GM18526 (cell line): ENCODE results near the gene GNG2.

Experiments used
- POLR2A ChIP-seq: IDR thresholded peaks from 3 replicates; pipeline ENCODE4 v1.6.1; 2011; ENCODE audit not compliant: insufficient read length; ENCODE audit errors: extremely low read depth

Gene GNG2

DNA sequence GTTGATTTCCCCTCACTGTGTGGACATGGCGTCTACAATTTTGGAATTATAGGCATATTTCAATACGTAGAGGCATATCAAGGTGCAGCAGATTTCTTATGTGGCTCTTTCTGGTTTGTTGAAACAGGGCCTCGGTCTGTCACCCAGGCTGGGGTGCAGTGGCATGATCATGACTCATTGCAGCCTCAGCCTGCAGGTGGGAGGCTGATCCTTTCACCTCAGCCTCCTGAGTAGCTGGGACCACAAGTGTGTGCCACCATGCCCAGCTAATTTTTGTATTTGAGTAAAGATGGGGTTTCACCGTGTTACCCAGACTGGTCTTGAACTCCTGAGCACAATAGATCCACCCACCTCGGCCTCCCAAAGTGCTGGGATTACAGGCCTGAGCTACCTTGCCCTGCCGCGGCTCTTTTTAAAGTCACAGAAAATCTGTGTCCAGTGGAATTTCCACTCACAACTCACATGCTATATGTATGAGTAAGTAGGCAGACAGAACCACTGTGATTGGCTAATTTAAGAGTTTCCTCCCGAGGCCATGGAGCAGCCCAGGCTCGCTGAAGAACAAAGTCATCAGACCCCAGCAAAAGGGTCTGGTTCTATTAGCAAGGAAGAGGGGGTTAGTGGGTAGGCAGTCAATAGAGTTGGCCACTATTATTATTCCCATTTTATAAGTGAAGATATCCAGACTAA lies 9.1 kb downstream of the GNG2 start:
- TF ChIP-seq POLR2A = no peak

DNA sequence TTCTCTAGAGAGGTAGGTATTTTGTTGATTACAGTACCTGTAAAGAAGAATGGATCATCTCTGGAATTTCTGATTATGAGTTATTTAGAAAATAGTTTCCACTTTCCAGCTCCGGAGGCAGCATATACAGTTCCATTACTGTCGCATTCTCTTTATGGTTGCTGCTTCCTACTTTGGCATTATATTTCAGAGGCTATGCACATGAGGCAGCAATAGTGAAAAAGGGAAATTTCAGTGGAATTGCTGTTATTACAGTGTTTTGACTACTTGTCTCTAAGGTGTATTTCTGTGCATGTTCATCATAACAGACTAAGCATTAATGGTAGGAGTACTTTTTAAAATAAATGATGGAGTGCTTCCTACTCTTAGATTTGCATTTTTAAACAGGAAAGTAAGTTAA lies 10.2 kb downstream of the GNG2 start:
- TF ChIP-seq POLR2A = no peak

DNA sequence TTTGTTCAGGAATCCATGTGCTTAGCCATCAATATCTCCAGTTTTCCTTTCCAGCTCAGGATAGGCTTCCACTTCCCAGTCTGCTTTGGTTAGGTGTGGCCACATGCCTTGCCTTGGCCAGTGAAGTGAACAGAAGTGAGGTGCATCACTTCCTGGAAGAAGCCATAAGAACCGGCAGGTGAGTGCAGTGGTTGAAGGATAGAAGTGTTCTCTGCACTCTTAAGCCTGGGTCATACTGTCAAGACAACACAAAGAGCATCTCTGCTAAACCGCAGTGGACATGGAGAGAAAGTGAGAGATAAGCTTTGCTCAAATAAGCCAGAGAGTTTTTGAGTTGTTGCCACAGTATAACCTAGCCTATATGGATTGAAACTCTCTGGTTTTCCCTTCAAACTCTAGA lies 11.4 kb downstream of the GNG2 start:
- no peak for TF ChIP-seq POLR2A

DNA sequence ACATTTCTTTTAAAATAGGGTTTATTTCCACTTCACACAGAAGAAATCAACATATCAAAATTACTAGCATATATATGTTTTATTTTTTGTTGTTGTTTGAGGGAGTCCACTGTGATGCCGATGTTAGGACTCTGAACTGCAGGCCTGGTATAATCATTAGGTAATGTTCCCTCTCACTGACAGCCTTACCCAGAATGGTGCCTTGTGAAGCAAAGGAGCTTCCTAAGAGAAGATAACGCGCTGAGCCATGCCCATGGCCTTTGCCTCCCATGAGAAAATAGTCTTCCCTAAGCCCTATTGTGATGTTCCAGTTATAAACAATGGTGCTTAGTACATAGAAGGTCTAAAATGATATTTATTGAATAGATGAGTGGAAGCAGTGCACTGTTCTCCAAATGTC lies 12.0 kb downstream of the GNG2 start:
- TF ChIP-seq POLR2A = no peak

DNA sequence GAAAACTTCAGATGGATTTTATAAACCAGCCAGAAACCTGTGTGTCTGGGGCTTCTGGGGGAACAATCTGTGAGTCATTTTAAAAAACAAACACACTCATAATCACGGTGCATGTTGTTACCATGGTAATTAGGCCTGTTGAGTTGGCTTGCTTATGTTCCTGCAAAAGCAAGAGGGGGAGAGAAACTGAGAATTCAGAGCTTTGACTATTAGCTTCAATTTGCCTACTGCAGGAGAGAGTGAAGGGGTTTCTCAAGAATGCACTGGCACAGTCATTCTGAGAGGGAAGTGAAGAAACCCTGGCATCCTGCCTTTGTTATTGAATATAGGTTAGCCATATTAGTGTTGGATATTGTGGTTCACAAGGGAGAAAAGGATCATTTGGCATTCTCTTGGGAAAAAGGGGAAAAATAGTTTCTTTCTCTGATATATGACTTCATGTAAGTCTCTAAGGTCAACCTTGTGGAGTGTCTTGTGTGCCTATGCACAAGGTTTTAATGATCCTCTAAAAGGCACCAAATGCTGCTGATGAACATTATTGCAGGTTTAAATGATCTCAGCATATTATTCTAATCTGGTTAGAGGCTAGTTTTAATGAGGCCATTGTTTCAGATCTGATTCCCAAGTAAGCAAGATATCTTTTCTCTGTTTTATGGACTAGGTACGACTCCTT lies 12.9 kb downstream of the GNG2 start:
- TF ChIP-seq POLR2A = no peak

DNA sequence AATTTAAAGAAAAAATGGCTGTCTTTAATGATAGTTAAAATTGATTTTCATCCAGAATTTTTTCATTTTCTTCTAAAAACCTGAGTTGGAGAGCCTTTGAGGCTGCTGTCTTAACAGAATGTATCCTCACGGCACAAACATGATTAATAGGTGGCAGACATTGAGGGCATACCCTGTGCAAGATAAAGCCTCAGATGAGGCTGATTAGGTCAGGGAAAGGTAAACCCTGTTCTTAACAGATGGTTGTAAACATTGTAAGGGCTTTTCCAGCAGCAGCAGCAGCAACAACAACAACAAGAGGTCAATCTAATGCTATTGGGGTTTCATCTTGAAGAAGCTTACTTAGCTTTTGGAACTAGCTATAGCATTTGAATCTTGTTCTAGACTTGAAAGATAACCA lies 17.4 kb downstream of the GNG2 start:
- TF ChIP-seq POLR2A = no peak

DNA sequence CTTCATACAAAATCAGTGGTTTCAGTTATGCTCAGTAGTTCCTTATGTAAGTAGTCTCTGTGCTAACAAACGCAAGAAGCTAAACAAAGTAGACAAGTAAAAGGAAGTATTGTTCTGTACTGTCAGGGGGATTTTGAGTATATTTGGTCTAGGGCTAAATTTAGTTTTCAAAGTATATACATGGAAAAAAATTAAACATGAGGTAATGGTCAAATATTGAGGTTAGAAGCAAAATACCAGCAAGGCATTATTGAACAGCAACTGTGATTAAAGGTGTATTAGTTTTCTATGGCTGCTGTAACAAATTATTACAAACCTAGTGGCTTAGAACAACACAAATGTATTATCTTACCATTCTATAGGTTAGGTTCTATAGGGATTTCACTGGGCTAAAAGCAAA lies 18.8 kb downstream of the GNG2 start:
- TF ChIP-seq POLR2A = no peak

DNA sequence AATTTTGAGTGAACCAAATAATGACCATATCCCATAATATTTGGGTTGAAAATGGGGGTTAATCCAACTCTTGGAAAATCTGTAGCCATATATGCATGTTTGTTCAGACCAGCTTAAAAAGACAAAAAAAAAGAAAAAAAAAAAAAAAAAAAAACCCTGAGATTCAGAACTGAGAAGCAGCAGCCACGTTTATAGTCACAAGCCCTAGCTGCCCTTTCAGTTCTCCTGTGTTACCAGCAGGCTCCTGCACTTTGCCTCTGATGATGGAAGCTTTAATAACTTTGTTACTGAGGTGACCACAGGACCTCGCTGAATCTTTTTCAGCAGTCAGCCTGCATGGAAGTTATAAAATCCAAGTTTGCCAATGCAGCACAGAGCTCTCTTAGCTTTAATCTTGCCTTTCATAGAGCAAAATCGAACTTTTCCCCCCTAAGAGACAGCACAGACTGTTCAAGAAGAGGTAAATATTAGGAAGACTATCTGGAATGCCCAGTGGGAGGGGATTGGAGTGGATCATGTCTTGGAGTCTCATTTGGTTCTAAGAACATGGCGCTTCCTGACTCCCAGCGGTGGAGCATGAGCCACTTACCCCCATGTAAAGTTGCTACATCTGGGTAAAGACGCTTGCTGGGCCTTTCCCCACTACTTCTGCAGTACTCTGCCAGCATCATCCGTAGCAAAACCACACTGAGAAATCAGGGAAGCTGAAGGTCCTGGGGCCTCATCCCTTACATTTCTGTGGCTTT lies 20.6 kb downstream of the GNG2 start:
- TF ChIP-seq POLR2A = no peak

DNA sequence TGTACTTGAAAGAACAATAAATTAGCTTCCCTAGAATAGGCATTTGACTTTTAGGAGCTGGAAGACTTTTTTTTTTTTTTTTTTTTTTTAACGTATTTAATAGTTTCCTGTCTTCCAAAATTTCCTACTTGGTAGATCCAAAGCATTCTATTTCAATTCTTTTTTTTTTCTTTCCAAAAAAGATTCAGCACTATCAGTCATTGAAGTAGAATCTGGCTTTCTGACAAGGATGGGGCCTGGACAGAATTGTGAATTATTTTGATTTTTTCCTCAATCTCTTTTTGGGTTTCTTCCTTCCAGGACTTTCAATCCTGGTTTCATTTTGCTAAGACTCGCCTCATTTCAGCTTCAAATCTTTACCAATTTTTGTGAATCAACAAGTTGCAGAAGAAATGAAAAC lies 21.2 kb downstream of the GNG2 start:
- no peak for TF ChIP-seq POLR2A

DNA sequence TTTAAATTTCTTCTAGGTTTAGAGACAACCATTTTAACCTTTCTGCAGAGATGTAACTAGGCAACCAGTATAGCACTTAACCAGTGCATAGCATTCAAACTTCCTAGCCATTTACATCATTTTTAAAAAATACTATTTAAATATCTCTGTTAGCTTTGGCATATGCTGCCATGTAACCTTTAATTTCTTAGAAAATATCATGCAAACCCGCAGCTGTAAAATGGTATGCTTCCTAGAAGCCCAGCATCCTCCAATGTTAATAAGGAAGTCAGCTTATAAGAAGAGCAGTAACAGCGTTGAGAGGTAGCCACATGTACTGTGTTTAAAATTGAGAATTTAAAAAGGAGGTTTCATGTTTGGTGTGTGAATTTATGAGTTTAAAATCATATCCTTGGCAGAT lies 22.8 kb downstream of the GNG2 start:
- no peak for TF ChIP-seq POLR2A

DNA sequence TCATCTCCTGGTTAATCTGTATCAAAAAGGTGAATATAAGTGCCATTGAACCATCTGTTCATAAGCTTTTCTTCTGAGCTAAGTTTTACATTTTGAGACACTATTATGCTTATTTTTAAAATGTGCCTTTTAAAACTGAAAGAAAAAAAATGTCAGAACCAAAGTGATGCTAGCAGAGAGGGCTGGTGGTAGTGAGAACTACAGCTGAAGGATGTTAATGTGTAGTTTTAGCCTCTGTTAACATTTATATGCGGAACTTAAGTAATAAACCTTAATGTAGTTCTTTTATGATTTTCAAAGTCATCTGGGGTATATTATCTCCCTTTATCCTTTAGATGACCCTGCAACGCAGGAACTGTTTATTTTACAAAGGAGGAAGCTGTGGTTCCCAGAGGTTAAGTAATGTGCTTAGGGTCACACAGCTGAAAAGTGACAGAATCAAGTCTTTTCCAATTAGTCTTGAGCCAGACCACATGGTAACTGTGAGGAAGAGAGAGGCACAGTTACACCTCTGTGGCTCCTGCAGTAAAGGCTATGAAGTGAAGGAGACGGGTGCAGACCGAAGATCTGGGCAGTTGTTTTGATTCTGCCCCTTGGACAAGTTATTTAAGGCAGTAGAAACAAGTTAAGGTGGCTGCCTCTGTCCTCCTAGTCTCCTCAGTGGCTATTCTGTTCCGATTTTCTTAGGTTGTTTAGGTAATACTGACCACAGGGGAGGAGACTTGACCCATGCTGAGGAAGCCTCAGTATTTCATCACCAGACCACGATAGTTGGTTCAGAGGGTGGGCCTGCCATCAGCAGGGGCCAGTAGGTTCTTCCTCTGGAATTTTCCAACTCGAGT lies 23.9 kb downstream of the GNG2 start:
- TF ChIP-seq POLR2A = no peak

DNA sequence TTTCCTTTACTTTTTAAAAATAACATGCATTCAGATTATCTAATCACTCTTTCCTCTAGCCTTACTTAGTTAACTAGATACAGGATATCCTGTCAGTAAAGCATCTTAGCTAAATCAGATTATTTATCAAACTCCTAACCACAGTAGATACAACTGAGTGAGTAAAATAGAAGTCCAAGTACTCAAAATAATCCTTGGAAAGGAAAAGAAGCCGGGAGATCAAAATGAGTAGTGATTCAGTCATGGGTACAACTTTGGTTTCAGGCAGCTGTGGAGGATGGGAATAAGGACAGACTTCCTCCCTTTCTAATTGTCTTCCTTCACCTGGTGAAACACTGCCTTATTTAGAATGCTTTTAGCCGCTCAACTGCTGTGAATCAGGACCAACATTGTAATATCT lies 29.4 kb downstream of the GNG2 start:
- no peak for TF ChIP-seq POLR2A

DNA sequence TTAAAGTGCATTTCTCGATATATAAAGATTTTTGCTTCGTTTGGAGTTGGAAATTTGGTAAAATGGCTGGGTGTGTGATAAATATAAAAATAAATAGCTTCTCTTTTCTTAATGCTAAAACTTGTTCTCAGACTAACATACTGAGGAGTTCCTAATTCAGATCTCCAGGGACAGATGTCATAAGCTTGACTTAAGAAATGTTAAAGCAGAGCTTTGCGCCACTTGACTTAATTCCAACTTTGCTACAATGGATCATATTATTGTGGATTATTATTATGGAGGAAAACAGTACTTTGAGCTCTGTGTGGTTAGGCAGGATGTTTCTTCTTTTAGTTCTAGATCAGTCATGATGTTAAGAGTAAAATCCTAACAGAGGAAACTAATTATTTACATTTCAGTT lies 33.8 kb downstream of the GNG2 start:
- no peak for TF ChIP-seq POLR2A

DNA sequence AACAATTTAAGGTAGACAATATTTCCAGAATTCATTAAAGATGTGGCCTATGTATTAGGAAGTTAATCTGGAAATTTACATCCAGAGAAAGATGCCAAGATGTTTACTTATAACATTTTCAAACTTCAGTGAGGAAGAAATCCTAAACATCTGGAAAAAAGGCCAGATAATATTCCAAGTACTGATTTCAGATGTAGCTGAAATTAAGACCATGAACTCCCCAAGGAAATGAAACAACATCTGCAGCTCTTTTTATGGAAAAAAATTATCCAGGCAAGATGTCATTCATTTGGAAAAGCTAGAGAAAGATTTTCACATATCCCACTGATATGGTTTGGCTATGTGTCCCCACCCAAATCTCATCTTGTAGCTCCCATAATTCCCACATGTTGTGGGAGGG lies 35.0 kb downstream of the GNG2 start:
- no peak for TF ChIP-seq POLR2A

DNA sequence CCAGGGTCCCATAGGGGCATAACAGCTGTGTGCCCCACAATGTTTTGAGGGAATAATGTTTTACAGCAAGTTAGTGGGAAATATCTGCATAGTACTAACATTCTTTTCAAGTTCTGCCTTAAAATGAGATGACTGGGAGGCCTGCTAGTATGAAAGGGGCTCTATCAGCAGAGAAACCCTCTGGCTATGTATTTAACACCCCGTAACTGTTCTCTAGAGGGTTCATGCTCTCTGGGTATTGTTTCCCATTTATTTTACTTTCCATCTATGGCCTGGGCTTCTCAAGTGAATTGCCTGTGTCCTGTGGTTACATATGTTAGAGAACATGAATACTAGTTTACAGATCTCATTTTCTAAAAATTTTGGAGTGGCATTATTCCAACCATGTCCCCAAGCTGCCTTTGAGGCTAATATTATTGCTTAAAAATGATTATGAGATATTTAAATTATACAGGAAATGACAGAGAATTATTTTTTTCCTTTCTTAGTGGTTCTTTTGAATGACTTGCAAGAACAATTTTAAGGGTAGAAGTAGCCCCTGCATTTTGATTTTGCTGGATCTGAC lies 37.5 kb downstream of the GNG2 start:
- no peak for TF ChIP-seq POLR2A

DNA sequence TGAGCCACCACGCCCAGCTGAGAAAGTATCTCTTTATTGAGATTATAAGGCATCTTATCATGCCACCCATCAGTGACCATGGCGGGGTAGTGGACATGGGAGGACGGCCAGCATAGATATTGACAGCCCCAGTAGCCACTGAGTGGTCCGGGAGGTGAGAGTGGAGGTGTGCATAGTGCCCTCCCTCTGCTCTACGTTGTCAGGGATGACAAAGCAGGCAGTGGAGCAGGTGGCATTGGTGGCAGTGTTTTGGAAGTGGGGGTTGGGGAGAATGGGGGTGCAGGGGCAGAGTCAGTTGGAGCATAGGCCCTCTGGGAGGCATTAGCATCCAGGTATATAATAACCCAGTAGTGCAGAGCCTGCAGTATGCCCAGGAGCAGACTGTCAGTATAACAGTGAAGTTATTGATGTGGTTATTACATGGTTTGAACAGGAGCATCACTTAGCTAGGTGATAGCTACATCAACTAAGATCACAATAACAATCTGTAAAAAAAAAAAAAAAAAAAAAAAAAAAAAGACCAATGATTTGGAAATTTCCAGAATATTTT lies 41.1 kb downstream of the GNG2 start:
- TF ChIP-seq POLR2A = no peak

DNA sequence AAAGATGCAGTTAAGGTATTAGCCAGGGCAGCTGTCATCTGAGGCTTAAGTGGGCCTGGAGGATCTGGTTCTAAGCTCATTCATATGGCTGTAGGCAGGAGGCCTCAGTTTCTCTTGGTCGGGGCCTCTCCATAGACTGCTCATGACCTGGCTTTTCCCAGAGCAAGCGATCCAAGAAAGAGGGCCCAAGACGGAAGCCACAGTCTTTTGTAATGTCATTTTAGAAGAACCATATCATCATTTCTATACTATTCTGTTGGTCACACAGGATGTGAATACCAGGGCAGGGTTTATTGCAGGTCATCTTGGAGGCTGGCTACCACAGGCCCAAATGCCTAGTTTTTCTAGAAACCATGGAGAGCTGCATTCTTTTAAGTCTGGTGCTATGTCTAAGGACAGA lies 47.7 kb downstream of the GNG2 start:
- no peak for TF ChIP-seq POLR2A
